Dermis blood vessel endothelial cell (primary cell): Measurements from ENCODE around the gene RHEX. TPM values are rescaled to one million over a fixed set of nuclear protein-coding genes. Genes with fewer than 3 reads are reported as not detected.
"Not testable (repeated sequence)": the region's sequence is repeated elsewhere in the genome, so short reads cannot be mapped to it uniquely, and the experiment has no call there.

Experiments used
- DNase-seq: peaks from one replicate; pipeline ENCODE4 v3.0.0; 2010
- total RNA-seq: library from RNA; depleted of rRNA; stranded (reverse); fragments of >200 nt; gene quantifications from 2 replicates; pipeline ENCODE4 v1.2.3, GENCODE V29; 2014

Gene RHEX, protein sequence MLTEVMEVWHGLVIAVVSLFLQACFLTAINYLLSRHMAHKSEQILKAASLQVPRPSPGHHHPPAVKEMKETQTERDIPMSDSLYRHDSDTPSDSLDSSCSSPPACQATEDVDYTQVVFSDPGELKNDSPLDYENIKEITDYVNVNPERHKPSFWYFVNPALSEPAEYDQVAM
- not detected in 2 replicates for total RNA-seq

DNA sequence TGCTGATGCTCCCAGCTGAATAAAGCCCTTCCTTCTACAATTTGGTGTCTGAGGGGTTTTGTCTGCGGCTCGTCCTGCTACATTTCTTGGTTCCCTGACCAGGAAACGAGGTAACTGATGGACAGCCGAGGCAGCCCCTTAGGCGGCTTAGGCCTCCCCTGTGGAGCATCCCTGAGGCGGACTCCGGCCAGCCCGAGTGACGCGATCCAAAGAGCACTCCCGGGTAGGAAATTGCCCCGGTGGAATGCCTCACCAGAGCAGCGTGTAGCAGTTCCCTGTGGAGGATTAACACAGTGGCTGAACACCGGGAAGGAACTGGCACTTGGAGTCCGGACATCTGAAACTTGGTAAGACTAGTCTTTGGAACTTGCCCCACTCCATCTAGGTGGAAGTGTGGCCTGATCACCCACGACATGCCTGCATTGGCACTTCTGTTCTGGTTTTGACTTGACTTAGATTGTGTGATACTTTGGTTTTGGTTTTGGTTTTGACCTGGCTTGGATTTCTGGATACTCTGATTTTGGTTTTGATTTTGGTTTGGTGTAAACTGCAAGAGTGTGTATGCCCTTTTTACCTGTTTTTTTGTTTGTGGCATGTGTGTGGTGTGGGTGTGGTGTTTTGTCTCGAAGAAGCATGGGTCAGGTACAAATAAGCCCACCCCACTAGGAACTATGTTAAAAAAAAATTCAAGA is at the start of gene RHEX:
TSS of gene RHEX (plus strand) at position 255 of the 692 bp plus-strand sequence. CDS start 44,656 bp downstream, outside the sequence.
- DNase-seq: not testable (repeated sequence)

DNA sequence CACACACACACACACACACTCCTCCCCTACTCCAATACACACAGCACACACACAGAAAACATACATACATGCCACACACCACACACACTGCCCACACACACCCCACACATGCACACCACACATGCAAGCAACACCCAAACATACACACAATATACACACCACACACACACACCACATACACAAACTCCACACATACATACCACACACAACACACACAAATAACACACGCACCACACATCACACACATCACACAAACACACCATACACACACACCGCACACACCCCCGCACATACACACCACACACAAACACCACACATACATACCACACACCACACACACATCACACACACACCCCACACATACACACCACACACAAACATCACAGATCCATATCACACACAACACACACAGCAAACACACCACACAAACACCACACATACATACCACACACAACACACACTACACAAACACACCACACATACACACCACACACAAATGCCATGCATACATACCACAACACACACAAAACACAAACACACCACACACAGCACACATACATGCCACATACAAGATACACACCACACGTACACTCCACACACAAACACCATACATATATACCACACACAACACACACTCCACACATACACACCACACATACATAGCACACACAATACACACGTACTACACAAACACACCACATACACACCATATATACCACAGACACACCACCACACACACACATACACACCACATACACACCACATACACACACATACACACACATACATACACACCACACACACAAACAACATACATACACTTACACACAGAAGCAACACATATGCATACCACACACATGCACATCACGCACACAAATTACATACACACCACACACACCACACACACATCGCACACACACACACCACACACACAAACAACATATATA is 48.8 kb upstream of the RHEX start:
- DNase-seq: no peak

DNA sequence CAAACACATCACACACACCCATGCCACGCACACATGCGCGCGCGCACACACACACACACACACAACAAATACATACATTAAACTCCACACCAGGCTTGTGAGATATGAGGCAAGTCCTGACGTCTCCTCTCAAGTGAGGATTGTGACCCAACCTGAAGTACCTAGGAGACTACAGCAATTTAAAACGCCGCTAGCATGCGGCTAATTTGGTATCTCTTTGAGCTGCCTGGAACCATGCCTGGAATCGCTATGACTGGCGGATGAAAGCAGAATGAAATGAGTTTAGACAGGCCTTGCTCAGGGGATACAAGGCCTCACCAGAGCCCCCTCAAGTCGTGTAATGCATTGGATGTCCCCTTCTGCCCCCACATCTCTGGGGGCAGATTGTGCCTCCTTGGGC is 48.1 kb upstream of the RHEX start:
- no peak for DNase-seq

DNA sequence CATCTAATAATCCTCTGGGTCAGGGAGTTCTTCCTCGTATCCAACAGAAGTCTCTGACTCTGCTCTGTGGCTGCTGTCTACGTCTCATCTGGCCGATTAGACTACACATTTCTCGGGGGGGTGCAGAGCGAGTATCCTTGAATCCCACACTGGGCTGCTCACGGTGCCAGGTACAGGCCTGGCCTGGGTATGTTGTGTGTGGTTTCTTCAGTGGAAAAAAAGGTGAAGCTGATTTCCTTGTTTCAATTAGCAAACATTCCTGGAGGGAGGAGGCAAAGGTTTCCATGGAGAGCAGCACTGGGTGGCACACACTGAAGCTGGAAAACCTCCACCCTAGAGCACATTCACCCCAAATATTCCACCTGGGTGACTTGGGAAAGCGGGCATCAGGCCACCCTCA is 47.7 kb upstream of the RHEX start:
- DNase-seq: no peak

DNA sequence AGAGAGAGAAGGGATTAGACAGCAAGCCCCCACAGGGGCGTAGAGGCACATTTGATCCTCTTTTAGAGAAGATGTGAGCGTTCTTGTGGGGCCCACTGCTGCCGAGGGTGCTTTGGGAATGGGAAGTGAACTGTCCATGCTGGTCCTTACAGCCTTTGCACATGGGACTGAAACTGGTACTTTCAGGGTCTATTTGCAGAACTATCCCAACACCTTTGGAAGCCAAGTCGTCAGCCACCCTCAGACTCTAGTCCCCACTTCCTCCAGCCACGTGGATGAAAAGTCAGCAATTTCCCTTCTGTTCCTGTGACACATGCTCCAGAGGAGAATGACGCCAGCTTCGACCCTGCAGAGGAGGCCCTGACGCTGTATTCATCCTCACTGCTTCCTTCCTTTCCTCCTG is 47.2 kb upstream of the RHEX start:
- peak; percentile 23 for DNase-seq

DNA sequence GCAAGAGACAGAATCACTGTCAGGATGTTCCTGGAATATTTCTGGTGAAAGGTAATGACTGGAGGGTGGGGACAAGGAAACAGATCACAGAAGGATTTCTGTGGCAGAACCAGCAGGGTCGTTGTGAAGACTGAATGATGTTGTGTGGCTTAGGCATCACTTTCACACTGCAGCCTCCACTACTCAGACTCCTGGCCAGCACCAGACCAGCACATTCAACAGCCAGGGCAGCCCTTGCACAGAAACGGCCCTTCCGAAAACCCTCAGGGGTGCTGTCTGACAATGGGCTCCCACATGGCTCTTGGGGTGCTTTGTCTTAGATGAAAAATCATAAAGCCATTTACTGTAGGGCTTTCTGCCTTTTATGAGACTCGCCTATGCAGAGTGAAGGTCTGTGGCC is 46.0 kb upstream of the RHEX start:
- no peak for DNase-seq

DNA sequence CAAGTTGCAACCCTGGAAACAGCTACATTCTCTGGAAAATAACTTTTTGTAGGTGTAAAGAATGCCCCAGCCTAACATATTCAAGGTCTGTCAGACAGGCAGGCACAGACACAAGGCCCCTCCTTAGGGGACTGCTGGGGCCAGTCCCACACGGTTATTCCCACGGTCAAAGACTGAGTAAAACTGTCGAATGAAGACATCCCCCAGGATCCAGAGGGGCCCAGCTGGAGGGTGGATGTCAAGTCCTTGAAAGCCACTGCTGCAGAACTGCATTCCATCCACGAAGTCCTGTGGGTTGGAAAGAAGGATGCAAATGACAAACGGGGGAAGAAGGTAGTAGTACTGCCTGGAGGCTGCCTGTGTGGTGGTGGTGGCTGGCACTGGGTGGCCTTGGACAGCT is 42.9 kb upstream of the RHEX start:
- DNase-seq: no peak

DNA sequence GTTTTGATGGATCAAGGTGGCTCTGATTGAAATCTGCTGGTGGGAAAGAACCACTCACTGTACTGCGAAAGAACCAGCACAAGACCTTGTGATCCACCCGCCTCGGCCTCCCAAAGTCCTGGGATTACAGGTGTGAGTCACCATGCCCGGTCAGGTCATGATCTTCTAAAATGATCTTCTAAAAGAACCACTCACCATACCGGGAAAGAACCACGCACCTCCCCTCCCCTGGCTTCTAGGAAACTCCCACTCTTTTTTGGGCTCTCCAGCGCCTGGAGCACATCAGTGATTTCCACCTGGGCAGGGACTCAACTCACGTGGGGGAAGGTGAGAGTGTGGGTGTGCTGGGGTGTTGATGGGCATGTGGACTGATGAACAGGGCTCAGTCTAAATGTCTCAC is 41.9 kb upstream of the RHEX start:
- no peak for DNase-seq

DNA sequence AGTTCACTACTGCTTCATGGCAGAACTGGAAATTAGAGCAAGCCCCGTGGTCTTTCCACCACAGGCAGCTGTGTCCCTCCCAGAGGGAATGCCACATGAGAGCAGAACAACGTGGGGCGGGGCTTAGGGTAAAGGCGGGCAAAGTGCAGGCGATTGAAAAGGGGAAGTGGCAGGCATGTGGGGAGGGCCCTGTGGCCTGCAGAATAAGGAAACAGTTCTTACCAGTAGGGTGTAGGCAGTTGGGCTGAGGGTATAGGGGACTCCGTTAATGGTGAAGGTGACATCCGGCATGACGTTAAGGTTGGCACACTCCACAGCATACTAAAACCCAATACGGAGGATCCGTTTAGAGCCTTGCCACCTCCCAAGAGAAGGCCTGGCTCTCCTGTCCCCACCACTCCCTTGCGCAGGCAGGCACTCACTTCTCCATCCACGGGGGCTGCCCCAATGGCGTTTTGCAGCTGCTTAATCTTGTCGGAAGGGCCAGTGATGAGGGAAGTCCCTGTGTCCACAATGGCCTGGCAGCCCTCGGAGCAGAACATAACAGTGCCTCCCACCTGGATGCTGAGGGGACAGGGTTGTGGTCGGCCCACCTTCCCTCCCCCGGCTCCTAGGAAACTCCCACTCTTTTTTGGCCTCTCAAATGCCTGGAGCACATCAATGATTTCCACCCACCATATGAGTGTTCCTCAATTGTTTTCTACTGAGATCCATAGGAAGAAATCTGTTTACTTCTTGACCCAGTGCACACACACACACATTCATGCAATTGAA is 40.7 kb upstream of the RHEX start:
- no peak for DNase-seq

DNA sequence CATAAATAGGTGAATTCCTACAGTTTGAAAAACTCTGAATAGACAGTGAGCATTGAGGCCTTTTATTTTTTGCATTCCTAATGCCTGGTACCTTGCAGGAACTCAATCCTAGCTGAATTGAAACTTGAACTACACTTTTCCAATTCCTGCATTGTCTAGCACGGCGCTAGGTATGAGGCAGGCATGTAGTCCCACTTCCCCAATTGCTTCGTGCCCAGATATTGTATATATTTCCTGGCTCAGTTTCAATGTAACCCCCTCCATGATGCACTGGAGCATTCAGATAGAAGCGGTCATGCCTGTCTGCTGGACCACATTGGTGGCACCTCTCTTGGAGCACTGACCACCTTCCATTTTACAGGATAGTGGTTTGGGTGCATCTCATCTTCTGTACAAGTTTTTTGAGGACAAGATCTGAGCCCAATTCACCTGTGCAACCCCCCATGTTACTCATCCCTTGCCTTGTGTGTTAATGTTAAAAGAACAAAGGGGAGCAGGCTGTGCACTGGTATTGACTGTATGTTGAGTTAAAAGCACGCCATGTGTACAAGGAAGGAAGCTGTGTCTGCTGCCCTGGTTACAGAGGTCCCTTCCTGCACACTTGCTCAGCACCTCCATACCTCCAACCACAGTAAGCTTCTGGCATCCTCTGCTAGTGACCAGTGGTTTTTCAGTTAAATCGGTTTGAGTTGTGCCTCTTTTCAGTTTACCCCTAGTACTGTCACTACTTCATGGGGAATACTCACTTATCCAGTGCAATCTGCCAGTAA is 39.8 kb upstream of the RHEX start:
- DNase-seq: peak; percentile 44

DNA sequence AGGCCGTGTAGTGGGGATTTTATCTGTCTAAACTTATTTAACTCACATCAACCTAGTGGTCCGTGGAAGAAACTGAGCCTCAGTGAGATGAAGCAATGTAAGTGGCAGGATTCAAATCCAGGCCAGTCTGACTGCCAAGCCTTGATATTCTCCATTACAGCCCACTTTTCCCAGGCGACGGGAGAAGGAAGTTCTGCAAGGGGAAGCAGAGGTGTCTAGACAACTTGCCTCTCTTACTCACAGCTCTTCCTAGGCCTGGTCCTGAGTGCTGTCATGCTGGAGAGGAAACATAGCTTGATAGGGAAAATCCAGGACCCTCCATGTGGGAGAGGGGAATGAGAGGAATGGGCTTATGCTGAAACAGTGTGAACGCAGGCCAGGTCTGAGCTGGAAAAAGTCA is 38.4 kb upstream of the RHEX start:
- DNase-seq: no peak

DNA sequence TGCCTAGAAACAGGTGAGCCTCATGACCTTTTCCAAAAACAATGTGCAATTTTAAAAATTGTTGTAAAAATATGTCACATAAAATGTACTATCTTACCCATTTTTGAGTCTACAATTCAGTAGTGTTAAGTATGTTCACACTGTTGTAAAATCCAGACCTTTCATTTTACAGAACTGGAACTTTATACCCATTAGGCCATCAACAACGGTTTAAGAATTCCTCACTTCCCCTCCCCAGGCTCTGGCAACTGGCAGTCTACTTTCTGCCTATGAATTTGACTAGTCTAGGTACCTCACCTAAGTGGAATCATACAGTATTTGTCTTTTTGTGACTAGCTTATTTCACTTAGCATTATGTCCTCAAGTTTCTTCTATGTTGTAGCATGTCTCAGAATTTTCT is 37.9 kb upstream of the RHEX start:
- DNase-seq: no peak

DNA sequence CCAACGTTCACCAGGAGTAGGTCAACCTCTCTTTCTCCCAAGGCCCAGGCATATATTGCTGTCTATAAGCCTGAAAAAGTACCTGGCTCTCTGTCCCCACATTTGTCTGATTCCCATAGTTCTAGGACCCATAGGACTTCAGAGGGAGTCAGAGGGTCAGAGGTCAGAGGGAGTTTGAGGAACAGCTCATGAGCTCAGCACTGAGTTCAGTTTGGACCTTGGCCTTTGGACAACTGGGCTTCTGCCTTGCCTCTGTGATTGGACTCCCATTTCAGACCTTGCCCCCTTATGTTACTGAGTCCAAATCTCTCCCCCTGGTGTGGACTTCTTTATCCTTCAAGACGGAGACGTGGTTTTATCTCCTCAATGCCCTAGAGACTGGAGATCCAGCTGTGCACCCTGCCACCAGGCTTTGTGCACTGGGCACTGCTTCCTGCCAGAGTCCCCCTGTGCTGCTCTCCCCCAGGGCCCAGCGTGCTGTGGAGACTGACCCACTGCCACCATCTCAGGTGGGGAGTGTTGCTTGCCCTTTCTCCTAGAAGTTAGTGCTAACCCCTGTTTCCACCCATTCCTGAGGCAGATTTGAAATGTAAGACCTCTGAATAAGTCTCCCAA is 32.5 kb upstream of the RHEX start:
- DNase-seq: no peak

DNA sequence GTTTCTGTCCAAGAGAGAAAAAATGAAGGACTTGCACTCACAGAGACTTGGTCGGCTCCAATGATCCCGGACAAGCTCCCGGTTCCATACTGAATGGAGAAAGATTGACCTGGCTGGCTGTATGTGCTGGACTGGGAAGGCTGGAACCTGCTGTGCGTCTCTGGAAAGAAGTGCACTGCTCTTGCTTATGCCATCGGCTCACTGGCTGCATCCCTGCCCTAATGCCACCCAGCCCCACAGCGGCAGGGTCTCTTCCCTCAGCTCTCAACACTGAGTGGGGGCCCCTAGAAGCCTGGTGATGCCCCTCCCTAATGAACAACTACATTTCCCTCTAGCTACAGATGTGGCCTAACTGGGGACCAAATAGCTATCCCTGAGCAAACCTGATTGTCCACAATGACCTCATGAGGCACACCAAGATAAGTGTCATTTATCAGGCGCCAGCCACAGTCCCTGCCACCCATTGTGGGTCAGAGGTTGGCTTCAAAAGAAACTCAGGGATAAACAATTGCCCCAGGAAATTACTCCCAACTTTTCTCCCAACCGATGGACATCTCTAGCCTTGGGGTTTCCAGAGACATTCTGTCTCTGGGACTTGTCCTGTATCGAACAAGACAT is 31.9 kb upstream of the RHEX start:
- DNase-seq: no peak

DNA sequence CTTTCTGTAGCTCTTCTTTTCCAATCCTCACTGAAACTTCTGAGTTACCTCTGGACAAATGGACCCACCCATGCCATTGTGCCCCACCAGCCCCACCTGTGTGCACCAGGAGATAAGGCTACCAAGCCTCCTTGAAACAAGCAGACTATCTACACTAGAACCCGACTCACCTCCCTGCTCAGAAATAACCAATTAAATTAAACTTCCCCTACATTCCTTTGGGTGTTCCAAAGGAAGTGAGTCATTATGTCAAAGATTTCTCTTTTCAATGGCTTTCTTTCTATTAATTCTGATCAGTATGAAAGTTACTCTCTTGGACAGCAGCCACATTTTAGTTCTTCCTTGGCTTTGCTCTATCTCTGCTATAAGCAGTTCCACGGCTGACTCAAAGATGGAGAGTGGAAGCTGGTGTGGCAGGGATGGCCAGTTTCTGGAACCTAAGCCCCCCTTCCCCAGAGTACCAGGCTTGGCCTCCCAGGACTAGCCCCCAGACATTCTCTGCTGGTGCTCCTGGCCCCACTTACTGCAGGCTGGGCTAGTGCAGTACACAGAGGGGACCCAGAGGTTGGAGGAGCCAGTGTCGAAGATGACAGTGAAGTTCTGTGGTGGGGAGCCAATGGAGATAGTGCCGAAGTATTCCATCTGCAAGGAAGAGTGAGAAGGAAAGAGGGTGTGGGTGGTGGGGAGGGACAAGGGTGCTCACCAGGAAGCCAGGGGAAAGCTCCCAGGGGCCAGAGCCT is 31.2 kb upstream of the RHEX start:
- DNase-seq: peak; percentile 28

DNA sequence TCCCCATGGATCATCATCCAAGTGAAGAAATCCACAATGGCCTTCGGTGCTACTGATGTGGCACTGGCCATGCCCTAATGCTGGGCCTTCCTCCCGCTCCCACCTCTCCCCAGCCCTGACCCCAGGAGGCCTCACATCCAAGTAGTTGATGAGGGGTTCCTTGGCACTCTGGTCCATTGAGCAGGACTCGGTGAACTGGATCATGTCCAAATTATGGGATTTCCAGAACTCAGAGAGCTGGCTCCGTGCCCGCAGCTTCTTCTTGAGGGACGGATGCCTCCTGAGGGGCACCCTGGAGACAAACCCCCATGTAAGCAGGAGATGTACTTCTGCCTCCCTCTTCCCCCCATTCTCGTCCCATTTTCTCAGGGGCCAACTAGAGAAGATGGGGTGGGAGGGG is 30.2 kb upstream of the RHEX start:
- no peak for DNase-seq

DNA sequence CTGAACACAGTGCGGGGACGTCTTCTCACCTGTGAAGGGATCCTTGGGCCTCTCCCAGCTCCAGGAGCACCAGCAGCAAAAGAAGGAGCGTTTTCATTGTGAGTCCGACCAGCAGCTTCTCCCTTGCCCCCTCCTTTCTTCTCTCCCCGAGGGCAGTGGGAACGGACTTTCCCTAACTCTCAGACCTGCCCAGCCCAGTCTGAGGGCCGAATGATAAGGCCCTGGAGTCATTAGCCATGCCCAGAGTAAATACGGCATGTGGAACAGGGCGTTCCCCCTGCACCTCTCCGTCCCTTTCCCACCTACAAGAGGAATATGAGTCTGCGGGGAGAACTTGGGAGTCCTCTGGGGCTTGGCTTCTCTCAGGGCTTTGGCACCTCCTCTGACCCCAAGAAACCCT is 29.3 kb upstream of the RHEX start, which contains the start of gene CTSE:
TSS of gene CTSE (minus strand) at position 201 of the 400 bp plus-strand sequence. CDS start at position 97, 104 bp downstream.
- DNase-seq: no peak

DNA sequence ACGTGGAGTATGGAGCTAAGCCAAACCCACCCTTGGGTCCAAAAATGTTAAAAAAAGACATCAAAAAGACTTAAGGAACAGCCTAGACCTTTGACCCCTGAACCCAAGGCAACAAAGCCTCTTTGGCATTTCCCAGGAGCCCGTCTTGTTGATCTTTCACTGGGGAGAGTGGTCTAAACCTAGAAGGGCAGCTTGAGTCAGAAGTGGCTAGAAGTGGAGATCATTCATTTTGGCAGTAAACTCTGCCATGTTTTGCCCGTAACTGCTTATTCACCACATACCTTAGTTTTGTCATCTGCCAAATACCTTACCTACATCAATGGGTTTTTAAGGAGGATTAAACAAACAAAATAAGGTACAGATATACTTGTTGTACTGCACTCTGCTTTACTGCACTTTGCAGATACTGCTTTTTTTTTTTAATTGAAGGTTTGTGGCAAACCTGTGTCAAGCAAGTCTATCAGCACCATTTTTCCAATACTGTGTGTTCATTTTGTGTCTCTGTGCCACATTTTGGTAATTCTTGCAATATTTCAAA is 27.6 kb upstream of the RHEX start:
- no peak for DNase-seq

DNA sequence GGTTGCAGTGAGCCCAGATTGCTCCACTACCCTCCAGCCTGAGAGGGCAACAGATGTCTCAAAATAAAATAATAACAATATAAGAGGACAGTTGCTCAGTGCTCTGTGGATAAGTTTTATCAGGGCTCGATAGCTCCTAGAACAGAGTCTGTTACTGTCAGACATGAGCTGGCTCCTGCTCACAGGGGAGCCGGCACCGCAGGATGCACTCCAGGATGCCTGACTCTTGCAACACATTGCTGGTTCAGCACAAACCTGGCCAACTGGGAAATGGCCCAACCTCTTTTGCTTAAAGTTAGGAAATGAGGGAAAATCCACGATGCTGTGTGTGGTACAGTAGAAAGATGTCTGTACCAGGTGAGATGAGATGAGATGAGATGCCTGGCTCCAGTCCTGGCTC is 23.5 kb upstream of the RHEX start:
- no peak for DNase-seq

DNA sequence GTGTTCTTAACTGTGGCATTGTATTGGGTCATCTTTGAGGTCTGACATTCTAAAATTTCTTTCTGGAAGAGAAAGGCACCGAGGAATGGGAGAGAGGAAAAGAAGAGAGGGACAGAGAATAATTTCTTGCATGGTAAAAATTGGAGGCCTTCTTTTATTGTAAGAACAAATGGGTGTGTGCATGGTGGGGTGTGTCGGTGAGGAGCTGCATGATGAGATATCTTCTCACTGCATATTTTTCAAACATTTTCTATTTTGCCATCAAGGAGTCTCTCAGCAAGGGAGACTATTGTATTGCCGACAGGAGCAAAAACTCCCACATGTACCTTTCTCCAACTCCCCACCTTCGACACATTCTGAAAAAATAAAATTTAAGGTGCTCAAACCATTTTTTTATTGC is 22.8 kb upstream of the RHEX start:
- DNase-seq: no peak
